HG03575 (cell line): Measurements from ENCODE around the gene MEA1.

Source experiments
- ATAC-seq: cut with Tn5 transposase; IDR thresholded peaks from one replicate; pipeline ENCODE4 v1.9.1; 2021; ENCODE audit not compliant: unreplicated experiment, insufficient number of reproducible peaks, low FRiP score; ENCODE audit errors: extremely low read depth

Gene MEA1

GRCh38 chr6:42962096-42962495, 51.6 kb downstream of the MEA1 start:
- ATAC-seq, result no peak
